Activated CD4-positive, alpha-beta T cell treated with anti-CD3 and anti-CD28 coated beads for 4 hours (primary cell): ENCODE measurements around the gene EYA4.

Source experiments
- DNase-seq, 2 donors: peaks; one replicate each; pipeline ENCODE4 v3.0.0-alpha.2; 2020

EYA4 gene

DNA sequence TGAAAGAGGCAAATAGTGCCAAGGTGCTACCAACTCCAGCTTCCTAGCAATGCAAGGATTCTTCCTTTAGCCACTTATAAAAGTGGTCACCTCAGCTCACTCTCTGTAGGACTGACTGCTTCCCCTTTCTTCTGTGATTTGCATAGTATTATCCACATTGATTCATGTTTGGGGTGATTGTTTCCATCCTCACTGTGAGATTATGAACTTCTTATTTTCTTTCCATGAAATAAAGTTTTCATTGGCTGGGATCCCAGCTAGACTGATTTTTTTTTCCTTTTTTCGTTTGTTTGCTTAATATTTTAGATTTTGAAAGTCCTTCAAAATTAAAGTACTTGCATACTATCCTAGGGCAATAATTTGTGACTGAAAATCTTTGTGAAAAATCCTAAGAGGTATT is 50.5 kb downstream of the EYA4 start:
- no peak for DNase-seq

DNA sequence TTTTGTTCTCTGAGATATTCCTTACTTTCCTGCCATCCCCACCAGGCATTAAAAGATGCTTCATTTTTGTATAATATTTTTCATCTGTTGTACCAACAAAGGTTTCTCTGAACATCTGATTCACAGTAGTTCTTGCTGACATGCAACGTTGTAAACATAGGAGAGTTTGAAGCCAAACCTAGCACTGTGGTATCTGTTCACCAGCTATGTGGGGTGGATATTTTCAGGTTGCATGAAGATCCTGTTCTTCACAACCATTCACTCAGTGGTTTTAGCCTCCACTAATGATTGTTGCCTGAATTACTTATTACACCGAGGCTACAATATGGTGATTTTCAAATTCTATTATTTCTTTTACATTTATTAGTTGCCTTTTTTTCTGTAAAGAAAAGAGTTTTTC is 56.5 kb downstream of the EYA4 start:
- DNase-seq: no peak

DNA sequence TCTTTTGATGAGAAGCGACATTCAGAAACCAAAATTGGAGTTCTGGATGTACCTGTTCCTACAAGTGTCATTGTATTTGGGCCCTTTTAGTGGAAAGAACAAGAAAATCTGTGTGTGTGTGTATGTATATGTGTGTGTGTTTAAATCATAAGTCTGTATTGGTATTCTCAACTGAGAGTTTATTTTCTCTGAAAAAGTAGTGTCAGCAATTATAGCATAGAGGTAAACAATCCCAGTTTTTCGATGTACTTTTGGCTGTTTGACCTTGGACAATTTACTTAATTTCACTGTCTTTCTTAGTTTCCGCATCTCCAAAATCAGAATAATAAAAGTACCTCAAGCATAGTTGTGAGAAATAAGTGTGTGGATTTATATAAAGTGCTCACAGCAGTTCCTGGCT is 57.2 kb downstream of the EYA4 start:
- DNase-seq: no peak

DNA sequence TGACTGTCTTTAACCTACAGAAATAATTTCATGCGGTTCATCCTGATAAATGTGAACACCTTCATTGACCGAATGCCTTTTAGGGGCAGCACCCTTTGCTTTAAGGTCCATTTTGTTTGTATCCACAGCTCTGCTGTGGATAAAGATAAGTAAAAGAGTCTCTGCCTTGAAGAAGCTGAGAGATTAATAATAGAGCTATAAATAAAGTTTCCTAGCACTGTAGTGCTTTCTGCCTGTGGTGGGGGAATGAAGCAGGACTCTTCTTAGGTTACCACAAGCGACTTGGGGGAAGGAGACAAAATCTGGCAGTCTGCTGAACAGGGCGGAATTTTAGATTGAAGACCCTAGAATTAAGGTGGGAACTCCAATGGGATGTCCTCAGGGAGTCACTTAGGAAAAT is 57.6 kb downstream of the EYA4 start:
- no peak for DNase-seq

DNA sequence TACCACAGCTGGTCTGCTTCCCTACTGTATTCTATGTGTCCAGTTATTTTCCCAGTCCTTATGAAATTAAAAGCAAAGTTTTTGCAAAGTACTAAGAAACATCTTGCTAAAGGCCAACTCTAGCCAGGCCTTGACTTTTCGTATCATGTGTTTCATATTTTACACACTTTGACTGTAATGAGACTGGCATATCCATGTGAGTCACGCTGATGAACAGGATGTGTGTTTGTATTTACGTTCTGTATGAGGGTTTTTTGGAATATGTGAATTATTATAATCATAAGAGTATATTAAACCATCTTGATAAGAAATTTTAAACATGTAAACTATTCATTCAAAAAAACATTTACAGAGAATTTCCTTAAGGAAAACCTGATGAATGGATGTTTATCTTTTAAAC is 59.7 kb downstream of the EYA4 start:
- no peak for DNase-seq

DNA sequence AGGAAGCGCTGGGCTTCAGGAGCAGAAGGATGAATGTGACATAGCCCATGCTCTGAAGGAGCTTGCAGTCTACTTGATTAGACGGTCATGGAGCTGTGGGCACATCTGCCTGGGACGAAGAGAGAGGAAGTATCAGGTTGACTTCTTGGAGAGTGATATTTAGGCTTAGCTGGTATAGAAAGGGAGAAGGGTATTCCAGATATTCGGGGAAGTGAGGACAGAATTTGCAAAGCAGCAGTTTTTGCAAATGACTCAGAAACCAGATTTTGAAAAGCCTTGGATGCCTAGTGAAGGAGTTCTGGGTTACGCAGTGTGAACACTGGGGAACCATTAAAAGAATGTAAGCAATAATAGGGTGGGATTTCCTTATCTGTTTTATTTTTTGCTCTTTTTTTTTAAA is 60.7 kb downstream of the EYA4 start:
- no peak for DNase-seq

DNA sequence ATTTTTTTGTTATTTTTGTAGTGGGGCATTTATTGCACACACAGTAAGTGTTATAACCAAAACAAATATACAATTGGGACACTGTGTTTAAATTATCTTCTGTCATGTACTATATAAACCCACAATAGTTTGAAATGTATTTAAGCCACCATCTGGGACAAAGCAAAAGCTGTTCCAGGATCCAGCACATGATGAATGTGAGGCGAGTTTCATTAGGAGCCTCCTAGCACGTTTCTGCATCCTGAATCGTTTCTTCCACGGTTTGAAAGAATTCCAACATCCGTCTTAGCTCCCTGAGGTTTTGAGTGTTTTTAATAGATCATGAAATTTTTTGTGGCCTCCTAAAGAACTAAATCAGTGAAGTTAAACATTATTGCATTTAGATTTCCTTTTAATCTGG is 65.8 kb downstream of the EYA4 start:
- DNase-seq: no peak

DNA sequence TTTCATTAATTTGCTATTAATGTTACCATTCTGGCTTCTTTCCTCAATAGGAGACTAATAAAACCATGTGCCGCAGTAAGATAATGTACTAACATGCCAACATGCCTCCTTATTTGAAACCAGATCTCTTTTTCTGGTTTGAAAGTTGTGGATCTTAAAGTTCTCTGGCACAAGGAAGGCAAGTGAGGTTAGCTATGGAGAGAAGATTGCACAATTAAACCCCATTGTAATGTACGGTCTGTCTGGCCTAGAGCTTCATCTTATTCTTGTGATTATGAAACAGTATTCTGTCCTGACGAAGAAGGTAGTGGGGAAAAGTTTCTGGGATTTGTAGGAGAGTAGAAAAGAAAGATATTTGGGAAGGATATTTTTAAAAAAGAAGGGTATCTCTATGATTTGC is 68.4 kb downstream of the EYA4 start:
- DNase-seq: no peak

DNA sequence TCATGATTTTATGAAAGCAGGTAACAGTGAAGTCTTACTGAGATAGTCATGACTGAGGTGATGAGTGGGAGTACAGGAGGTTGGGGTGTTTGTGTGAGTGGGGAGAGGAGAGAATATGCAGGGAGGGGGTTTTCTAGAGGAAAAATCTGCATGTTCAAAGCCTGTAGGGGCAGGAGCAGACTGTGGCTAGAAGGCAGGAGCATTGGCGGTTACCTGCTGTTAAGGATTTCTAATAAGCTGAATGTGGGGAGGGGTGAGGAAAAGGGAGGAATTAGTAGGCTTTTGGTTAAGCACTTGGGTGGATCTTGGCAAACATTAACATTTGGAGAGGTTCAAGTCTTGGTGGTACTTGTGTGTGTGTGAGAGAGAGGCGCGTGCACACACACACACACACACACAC is 70.8 kb downstream of the EYA4 start:
- no peak for DNase-seq

DNA sequence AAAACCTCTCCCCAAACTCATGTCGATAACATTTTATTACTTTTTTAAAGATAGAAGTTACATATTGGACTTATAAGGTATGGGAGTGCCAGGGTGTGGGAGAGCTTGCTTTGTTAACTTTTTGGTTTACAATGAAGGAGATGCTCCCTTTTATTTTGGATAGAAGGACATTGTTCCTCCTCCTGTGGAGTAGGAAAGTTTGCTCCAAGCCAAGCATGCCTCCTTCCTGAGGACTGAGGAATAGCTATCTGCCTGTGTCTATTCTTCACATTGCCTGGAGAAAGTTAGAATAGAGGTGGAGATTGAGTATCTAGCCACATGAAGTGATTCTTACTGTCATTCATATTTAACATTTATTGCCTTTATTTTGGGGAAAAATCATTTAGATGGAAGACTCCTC is 71.9 kb downstream of the EYA4 start:
- no peak for DNase-seq

DNA sequence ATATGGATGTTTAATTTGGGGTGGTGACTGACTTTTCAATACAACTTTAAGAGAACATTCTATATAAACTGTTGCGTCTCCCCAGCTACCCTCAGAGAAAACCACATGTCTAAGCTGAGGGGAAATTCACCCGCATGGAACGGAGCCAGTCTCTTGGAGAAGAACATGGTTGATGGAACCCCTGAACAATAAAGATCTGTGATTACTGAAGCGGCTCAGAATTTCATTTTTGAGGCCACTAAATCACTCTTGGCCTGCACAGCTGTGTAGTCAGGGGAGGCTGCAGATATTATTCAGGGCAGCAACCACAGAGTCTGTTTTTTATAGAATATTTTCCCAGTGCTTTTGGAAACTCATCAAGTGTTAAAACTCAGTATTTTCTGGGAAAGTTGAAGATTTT is 73.8 kb downstream of the EYA4 start:
- DNase-seq: no peak

DNA sequence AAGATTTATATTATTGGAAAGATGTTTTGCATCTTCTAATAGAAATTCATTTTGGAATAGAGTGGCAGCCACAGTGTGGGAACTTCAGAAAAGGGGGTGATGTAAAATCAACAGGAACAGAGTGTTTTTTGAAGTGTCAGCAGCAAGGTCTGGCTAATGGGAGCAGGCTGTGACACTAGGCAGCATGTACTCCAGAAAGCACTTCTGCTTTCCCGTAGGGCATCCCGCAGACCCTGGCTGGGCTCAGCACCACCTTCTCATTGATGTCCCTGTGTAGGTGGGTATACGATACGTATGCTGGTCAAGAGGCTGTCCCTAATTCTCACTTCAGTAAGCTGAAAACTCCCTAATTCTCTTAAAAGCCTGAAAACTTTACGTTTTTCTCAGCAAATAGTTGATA is 74.7 kb downstream of the EYA4 start:
- no peak for DNase-seq

DNA sequence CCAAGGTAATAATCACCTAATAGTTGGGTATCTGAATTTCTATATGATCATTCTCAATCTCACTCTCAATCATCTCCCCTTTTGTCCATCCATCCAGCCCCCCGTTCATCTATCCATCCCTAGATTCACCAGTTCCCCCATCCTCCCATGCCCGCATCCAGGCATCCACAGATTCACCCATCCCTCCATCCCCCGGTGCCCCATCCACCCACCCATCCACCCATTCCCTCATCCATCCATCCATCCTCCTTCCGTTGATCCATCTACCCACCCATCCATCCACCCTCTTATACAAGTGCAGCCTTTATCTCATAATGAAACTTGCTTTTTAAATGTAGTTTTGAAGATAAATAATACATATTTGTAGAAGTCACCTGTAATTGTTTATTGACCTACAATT is 76.5 kb downstream of the EYA4 start:
- no peak for DNase-seq

DNA sequence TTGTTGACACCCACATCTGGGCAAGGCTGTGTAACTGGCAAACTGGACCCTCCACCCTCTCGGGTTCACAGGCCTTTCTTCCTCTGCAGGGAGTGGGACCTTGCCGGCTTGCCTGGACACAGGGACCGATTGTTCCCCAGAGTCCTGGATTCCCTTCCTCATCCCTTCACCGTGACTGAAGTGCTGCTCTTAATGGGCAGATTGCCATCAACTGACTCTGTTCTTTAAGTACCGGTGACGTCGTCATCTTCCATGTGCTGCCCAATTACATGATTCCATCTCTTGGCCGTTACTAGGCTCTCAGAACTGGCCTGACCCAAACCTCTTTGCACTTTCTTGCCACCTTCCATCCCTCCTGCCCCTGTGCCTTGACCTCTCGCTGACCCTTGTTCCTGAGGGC is 85.4 kb downstream of the EYA4 start:
- no peak for DNase-seq

DNA sequence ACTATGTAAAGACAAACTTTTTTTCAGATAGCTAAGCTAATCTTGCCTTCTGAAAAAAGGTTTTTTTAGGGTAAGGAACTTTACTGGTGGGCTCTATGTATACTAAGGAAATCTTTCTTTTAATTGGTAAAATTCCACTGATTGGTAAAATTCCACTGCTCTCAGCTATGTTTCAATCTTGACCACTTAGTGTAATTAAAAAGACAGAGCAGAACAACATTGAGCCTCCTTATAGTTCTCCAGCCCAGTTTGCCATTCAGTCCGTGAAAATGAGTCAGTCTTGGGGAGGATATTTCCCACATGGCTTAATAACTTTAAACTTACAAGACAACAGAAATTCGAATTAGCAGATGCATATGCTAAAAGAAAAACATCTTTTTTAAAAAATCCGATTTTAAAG is 92.7 kb downstream of the EYA4 start:
- no peak for DNase-seq

DNA sequence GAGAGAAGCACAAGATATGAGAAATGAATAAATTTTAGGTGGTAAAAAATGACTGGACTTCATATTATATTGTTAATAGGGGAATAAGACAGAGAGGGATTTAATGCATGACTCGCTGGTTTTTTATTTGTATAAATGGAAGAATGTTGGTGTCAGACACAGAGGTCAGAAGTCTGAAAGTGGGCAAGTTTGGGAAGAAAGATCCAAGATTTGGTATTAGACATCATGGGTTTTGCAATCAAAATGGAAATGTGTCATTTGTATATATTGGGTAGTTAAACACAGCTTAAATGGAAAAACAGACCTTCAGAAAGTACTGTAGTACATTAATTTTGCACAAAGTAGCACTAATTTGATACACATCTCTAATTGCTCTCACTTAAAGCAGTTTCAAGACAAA is 96.2 kb downstream of the EYA4 start:
- DNase-seq: no peak

DNA sequence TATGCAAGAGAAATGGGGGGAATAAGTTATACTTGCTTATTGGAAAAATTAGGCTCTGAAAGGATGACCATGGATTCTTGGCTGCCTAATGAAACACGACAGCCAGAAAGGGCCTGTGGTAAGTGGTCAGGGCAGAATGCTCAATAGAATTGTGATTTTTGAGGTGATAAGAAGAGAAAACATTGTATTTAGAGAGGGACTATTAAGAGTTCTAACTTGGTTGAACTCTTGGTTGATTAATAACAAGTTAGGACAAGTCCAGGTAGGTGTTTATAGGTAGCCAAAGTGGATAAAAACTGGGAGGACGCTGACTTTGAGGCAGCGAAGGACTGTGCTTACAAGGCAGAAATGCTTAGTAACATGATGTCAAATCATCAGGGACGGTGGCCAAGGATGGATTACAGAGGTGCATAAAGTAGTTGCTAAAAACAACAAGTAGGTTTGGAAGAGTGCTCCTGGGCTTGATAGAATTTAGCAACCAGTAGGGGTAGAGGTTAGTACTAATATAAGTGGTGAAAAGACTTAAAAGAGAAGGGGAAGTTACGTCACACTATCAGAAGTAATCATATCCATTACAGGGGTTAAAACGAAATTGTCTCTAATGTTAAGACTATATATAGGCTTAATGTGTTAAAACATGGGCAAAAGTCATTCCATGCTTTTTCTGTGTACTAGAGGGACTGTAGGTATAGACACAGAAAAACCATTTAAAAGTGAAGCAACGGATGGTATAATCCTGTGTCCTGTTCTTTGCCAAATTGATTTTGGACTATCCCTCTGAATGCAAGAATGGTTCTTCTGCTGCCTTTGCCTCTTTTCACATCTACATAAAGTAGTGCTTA is 98.6 kb downstream of the EYA4 start:
- DNase-seq: no peak

DNA sequence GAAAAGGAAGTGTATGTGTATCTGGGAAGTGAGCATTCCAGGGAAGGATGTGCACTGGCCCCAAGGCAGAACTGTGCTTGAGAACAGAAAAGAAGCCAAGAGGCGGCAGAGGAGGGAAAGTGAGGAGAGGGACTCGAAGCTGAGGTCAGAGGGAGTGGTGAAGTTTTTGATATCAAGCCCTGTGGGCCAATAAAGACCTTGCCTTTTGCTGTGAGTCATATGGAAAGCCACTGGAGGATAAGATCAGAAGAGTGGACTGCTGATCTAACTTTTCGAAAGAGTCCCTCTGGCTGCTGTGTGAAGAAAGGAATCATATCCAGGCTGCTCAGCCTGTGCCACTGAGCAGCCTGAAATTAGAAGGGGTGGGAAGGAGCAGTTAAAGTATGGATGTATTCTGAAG is 99.4 kb downstream of the EYA4 start:
- DNase-seq: no peak

DNA sequence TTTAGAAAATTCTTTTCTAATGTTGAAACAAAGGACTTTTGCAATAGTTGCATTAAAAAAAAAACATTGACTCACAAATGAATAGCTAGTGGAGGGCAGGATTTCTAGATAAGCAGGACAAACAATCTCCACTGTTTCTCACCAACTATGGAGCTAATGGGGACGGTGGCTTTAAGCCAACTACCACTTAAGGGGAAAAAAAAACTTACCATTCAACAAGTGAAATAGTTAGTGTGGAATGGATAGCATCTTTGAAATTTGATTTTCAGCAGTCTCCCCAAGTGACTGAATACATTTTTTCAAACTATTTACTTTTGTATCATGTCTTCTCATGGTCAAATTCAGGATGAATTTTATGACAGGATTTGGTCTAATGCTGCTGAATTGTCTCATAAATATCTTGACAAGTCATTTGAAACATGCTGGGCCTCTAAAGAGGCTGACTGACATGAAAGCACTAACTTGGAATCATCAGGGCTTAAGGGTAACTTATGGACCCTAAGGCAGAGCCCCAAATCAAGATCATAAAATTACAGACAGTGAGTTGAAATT is 100.5 kb downstream of the EYA4 start:
- no peak for DNase-seq

DNA sequence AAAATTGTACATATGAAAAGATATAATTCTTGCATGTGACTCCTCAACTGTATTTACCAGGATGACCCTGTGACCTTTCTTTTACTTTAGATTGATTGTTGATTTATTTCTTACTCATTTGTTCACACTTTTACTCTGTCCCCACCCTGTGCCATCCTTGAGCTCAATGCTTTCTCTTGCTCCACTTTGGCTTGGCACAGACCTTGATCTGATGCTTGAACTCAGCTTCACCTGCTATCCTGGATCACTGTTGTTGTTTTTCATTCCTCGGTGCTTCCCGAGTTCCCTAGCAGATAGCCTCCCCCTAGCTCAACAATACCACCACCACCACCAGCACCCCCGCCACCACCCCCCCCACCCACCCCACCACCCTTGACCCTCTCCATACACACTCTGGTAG is 102.1 kb downstream of the EYA4 start:
- no peak for DNase-seq

DNA sequence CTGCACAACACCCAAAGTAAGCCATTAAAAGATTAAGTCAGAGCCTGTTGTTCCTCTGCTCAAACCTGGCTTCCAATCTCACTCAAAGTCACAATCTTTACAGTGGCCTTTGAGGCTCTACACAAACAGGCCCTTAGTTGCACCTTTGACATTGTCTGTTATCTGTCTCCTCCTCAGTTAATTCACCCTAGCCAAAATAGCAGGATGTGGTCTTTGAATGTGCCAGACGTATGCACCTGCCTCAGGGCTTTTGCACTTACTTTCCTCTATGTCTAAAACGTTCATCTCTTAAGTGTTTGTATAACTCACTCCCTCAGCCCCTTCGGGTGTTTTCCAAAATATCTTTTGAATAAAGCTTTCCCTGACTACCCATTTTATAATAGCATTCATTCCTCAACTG is 107.7 kb downstream of the EYA4 start:
- DNase-seq: no peak

DNA sequence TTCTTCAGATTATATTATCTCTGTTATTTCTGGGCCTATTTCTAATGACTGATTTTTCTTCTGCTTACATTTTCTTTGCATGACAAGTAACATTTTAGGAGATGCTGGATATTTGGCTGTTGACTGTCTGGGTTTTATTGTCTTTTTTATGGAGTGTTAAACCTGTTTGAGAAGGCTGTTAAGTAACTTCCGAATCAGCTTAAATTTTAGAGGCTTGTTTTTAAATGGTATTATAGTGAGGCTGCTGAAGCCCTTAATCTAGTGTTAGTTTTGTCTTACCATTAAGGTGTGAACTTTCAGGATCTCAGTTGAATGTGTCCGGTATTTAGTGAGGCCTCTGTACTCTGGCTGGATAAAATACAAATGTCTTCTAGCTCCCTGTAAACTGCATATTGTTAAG is 109.8 kb downstream of the EYA4 start:
- no peak for DNase-seq

DNA sequence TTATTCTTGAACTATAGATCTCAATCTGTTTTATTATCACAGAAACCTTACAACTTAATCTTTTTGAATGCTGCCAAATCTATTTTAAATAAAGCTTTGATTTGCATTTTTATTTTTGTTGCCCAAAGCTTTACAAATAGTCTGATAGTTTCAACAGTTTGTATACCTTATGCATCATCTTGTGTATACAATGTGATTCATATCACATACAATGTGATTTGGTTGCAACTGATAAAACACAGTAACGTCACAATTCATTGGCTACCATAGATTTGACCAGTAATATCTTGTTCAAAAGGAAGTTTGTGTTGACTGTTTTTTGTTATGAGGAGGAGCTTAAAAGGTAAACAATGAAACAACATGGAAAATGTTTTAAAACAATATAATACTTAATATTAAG is 110.9 kb downstream of the EYA4 start:
- DNase-seq: no peak

DNA sequence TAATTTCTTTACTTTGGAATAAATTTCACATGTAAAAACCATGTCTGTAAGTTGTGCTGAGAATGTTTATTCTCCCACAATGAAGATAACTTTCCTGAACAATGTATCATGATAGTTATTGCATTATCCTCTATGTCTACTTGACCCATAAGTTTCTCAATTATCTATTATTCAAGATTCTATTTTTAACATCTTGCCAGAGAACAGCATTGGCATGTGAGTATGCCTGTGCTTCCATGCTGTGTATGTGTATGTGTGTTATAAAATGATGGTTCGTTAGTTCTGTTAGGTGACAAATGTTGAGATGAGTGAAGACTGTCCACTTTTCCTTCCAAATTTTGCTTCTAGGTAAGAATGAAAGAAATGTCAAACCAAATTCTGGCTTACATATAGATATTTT is 111.9 kb downstream of the EYA4 start:
- DNase-seq: no peak

DNA sequence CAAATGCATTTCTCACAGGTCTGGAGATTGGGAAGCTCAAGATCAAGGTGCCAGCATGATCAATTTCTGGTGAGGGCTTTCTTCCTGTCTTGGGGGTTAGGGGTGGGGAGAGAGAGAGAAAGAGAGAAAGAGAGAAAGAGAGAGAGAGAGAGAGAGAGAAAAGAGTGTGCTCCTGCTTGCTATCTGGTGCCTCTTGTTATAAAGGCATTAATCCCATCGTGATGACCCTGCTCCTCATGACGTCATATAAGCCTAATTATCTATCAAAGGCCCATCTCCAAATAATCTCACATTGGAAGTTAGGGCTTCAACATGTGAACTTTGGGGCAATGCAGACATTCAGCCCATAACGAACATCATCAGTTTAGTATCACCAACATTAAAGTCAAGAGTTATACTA is 114.8 kb downstream of the EYA4 start:
- no peak for DNase-seq
